ENCODE measurements around the gene SHROOM3. TPM values are rescaled to one million over a fixed set of nuclear protein-coding genes. Genes with fewer than 3 reads are reported as not detected.

SHROOM3 gene
- polyA plus RNA-seq, 1 donor from 2014 or later, result 2.7 TPM

GRCh38 chr4:76709772-76710090, 274.7 kb downstream of the SHROOM3 start (continued):
- TF ChIP-seq TAF1 (IDR thresholded peaks at IDR 0.05; ENCODE audit: low read depth) (no peak), EP300 (conservative IDR thresholded peaks at IDR 0.05; ENCODE audit: poor library complexity, severe bottlenecking) (no peak)

DNA sequence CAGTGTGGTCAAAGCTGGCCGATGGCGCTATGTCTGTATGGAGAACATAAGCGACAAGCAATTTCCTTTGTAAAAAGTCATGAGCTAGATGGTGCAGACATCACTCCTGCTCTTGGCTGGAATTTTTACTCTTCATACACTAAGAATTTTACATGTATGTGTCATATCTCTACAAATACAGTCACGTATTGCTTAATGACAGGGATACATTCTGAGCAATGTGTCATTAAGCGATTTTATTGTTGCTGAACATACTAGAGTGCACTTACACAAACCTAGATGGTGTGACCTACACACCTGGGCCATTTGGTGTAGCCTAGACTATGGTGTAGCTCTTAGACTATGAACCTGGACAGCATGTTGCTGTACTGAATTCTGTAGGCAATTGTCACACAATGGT, 277.5 kb downstream of the SHROOM3 start:
- Histone ChIP-seq H3K27ac (ENCODE audit: low read length) (no peak overlapping the region), H2AFZ (ENCODE audit: low read depth, low read length) (no peak overlapping the region), H3K9ac (ENCODE audit: low read length) (no peak overlapping the region), H3K79me2 (replicated peaks; ENCODE audit: insufficient read depth, low read length) (peaks cover 18% of the 10 kb centered on the region), H3F3A (ENCODE audit: insufficient read depth, low read length, poor library complexity, severe bottlenecking) (no peaks in the 10 kb centered on the region), H3K9me2 (ENCODE audit: insufficient read depth, low read length) (no peaks in the 10 kb centered on the region), H3K9me3 (ENCODE audit: low read length) (no peaks in the 10 kb centered on the region), H4K20me1 (ENCODE audit: insufficient read depth) (no peaks in the 10 kb centered on the region), H3K36me3 (ENCODE audit: insufficient read depth, low read length) (no peaks in the 10 kb centered on the region), H3K27me3 (ENCODE audit: insufficient read depth, low read depth, low read length) (no peaks in the 10 kb centered on the region), H3K4me3 (ENCODE audit: low read length) (no peak overlapping the region), H3K4me2 (ENCODE audit: low read length) (no peak overlapping the region)
- TF ChIP-seq EZH2 (IDR thresholded peaks at IDR 0.05; ENCODE audit: borderline replicate concordance, insufficient read depth, low read length, poor library complexity, severe bottlenecking), result no peak
- TF ChIP-seq POLR2AphosphoS5 (IDR thresholded peaks at IDR 0.05), result no peak
- no peak for TF ChIP-seq RAD21 (conservative IDR thresholded peaks at IDR 0.05)
- no peak for TF ChIP-seq REST (IDR thresholded peaks at IDR 0.05; ENCODE audit: borderline replicate concordance)
- TF ChIP-seq CTCF (IDR thresholded peaks at IDR 0.05; ENCODE audit: poor library complexity, severe bottlenecking), result no peak
- TF ChIP-seq TAF1 (IDR thresholded peaks at IDR 0.05; ENCODE audit: low read depth), result no peak
- no peak for TF ChIP-seq MXI1 (conservative IDR thresholded peaks at IDR 0.05; ENCODE audit: poor library complexity, severe bottlenecking)
- TF ChIP-seq SMC3 (conservative IDR thresholded peaks at IDR 0.05; ENCODE audit: poor library complexity), result no peak
- no peak for TF ChIP-seq EP300 (conservative IDR thresholded peaks at IDR 0.05; ENCODE audit: poor library complexity, severe bottlenecking)

- H3K4me3 ChIP-seq (ENCODE audit: low read length), result no peak overlapping the region
- no peak overlapping the region for H3K9ac ChIP-seq (ENCODE audit: low read length)
- no peaks in the 10 kb centered on the region for H3F3A ChIP-seq (ENCODE audit: insufficient read depth, low read length, poor library complexity, severe bottlenecking)
- H3K4me2 ChIP-seq (ENCODE audit: low read length), result no peak overlapping the region
- H3K27me3 ChIP-seq (ENCODE audit: insufficient read depth, low read depth, low read length), result no peaks in the 10 kb centered on the region
- H2AFZ ChIP-seq (ENCODE audit: low read depth, low read length), result no peak overlapping the region
- H3K9me2 ChIP-seq (ENCODE audit: insufficient read depth, low read length), result no peaks in the 10 kb centered on the region
- no peaks in the 10 kb centered on the region for H3K9me3 ChIP-seq (ENCODE audit: low read length)
- no peaks in the 10 kb centered on the region for H3K36me3 ChIP-seq (ENCODE audit: insufficient read depth, low read length)
- no peaks in the 10 kb centered on the region for H4K20me1 ChIP-seq (ENCODE audit: insufficient read depth)
- peaks cover 21% of the 10 kb centered on the region for H3K79me2 ChIP-seq (replicated peaks; ENCODE audit: insufficient read depth, low read length)
- H3K27ac ChIP-seq (ENCODE audit: low read length), result no peak overlapping the region
- TF ChIP-seq EP300 (conservative IDR thresholded peaks at IDR 0.05; ENCODE audit: poor library complexity, severe bottlenecking) (no peak), POLR2AphosphoS5 (IDR thresholded peaks at IDR 0.05) (no peak), RAD21 (conservative IDR thresholded peaks at IDR 0.05) (no peak), TAF1 (IDR thresholded peaks at IDR 0.05; ENCODE audit: low read depth) (no peak), REST (IDR thresholded peaks at IDR 0.05; ENCODE audit: borderline replicate concordance) (no peak), CTCF (IDR thresholded peaks at IDR 0.05; ENCODE audit: poor library complexity, severe bottlenecking) (no peak), SMC3 (conservative IDR thresholded peaks at IDR 0.05; ENCODE audit: poor library complexity) (no peak), EZH2 (IDR thresholded peaks at IDR 0.05; ENCODE audit: borderline replicate concordance, insufficient read depth, low read length, poor library complexity, severe bottlenecking) (no peak), MXI1 (conservative IDR thresholded peaks at IDR 0.05; ENCODE audit: poor library complexity, severe bottlenecking) (no peak)
These were observed 279.2 kb downstream of the SHROOM3 start for GRCh38 chr4:76714226-76714625.

All from neural cell (in vitro differentiated cells).